ENCODE data around the gene ABCA3.

Gene ABCA3

DNA sequence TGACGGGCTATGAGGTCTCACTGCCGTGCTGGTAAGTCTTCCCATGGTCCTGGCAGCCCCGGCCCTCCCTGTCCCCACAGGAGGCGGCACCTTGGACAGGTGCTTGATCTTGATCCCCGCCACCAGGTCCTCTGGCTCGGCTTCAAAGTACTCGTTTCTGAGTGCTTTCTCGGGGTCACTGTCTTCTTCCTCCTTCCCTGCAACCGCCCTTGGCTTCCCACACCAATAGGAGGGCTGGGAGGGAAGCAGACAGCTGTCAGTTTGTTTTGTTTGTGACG, 40.7 kb downstream of the ABCA3 start:
- no peak for DNase-seq

- no peak for DNase-seq
Observed at GRCh38 chr16:2299121-2299914, 41.2 kb downstream of the ABCA3 start.

DNA sequence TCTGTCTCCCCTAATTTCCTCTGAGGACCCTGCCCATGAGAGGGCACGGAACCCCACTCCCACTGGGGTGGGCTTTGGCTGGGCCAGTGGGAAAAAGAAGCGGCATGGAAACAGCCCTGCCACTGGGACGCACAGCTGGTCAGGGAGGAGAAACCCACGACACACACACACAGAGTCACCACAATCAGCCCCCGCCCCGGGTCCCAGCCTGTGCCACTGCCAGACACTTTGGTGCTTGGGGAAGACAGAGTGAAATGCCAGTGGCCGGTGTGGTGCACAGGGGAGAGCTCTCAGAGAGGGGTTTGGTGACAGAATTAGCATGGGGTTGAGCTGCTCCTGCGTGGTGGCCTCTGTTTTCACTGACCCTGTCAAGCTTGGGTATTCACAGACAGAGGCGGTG, 41.9 kb downstream of the ABCA3 start:
- no peak for DNase-seq

GRCh38 chr16:2297506-2297860, 43.0 kb downstream of the ABCA3 start:
- no peak for DNase-seq

DNA sequence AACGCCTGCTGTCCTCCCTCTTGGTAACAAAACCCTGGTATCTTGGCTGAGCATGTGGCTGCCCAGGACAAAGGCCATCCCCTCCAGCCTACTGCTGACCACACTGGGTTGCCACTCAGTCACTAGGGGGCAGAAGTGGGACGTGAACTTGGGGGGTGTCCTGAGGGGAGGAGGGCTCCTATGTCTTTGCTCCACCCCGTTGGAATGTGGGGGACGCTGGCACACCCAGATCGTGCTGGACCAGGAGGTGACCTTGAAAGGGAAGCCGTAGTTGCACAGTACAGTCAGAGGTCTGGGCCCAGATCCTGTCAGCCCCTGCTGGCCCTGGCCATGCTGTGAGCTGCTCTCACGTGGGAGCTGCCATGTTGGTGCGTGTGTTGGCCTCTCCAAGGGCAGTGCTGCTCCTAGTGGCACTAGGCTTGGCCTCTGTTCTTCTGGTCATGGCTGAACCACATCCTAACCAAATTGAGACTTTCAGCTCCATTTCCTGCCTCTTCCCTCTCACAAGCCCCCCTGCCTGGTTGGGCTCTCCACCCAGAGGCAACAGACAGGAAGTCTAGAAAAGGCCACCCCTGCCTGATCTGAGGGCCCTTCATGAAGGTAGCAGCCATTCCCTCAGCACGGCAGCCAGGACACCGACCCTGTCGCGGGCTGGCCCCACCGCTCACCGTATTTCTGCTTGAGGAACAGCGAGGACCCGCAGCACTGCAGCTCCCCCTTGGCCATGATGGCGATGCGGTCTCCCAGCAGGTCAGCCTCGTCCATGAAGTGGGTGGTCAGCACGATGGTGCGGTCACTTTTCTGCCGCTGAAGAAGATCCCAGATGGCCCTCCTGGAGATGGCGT, 43.6 kb downstream of the ABCA3 start:
- no peak for DNase-seq

DNA sequence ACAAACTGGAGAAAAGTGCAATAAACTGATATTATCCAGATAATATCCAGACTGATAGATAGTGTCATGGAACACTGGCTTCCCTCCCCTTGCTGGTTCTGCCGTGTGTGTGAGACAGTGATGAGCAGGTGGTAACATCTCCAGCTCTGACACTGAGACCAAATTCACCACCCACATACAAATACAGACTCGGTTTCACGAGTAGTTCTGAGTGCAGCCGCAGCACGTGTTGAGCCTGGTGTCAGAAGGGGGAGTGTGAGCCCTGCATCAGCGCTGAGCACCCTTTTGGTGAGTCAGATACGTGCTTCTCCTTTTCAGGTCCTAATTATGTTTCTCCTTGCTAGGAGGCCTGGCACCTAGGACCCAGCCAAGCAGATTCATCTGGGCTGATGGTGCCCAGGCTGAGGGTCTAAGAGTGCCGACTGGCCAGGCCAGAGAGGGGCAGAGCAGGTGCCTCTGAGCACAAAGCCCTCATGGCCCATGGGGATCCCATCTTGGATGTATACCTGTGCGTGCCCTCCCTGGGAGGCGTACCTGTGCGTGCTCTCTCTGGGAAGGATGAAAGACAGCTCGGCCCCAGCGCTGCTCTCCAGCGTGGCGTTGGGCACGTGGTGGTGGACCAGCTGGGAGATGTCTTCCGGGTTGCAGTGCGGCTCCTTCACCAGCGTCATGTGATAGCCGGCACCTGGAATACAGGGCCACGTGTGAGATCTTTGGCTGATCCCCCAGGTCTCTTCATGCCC, 45.3 kb downstream of the ABCA3 start:
- no peak for DNase-seq

- no peak for DNase-seq
Observed at GRCh38 chr16:2292221-2292620, 48.3 kb downstream of the ABCA3 start.

- DNase-seq, result no peak
Observed at GRCh38 chr16:2289282-2289681, 51.2 kb downstream of the ABCA3 start.

DNA sequence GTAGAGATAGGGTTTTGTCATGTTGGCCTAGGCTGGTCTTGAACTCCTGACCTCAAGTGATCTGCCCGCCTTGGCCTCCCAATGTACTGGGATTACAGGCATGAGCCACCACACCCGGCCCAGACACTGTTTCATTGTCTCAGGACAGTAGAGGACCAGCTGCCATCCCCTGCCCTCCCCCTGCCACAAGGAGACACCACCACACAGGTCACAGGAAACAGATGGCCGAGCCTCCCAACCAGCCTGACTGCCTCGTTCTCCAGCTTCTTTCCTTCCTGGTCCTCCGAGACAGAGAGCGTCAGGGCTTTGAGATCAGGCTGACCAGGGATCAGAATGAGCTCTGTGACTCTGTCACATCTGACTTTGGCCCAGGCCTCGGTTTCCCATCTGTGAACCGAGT, 51.8 kb downstream of the ABCA3 start:
- DNase-seq, result no peak

DNA sequence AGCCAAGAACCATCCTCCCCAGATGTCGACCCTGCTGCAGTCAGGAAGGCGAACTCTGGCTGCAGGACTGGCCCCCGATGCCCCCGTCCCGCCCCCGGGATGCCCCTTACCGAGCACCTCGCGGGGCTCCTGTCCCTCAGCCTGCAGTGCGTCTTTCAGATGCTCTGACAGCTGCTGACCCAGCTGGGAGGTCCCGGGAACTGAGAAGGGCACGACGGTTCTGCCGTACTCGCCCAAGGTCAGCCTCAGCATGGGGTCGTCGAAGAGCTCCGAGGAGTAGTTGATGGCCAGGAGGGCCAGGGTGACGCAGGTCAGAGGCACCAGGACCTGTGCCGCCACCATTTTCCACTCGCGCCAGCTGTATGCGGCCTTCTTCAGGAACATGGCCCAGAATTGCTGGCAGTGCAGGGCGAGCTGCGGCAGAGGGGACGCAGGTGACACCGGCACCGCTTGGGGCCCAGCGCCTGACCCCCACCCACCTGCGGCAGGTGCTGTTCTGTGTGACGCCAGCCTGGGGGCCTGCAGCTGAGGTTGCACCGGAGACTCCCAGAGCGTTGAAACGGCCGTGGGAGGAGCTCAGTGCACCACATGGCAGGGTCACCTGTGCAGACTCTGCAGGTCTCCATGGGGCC, 52.5 kb downstream of the ABCA3 start:
- no peak for DNase-seq

DNA sequence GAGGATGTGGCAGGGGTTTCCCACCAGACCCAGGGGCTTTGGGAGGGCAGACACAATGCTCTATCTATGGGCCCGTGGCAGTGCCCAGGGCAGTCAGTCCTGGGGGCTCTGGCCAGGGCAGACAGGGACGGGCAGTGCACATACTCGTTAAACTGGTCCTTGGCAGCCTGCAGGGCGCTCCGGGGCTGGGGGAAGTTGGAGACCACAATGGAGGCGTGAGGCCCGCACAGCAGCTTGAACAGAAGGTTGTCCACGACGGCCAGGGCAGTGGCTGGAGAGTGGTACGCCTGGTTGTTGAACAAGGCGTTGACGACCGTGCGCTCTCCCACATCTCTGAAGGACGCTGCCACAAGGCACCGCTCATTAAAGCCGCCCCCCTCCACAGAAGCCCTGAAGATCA, 54.0 kb downstream of the ABCA3 start:
- DNase-seq, result no peak

GRCh38 chr16:2285731-2286191, 54.8 kb downstream of the ABCA3 start:
- no peak for DNase-seq

DNA sequence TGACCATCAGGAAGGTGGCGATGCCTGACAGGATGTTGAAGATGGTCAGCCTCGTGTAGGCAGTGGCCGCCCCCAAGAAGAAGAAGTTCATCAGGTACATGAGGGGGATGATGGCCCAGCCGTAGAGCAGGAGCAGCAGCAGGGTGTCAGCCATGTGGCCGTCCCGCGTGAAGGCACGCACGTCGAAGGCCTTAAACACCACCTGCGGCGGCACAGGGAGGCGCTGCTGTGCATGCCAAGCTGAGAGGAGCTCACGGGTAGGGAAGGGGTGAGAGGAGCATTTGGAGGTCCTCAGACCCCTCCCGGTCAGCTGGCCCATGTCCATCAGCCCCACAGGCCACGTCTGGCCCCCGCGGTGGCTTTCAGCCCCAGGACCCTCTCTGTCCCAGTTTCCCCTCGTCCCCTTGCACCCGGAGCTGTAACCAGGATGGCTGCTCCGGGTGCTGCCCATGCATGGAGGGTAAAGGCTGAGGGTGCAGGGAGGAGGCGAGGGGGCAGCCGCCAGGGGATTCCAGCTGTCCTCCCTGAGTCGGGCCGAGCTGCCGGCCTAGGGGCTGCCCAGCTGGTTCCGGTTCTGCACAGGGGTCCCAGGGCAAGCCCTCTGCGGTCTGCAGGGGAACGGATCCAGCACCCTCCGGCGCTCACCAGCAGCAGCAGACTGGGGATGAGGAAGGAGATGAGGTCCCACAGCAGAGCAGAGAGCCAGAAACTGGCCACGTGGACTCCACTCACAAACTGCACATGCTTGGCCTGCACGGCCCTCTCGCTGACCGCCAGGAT, 55.5 kb downstream of the ABCA3 start:
- DNase-seq, result no peak

GRCh38 chr16:2284001-2284770, 56.3 kb downstream of the ABCA3 start:
- no peak for DNase-seq

- no peak for DNase-seq
Observed at GRCh38 chr16:2282866-2283555, 57.5 kb downstream of the ABCA3 start.

GRCh38 chr16:2282262-2282661, 58.3 kb downstream of the ABCA3 start:
- no peak for DNase-seq

GRCh38 chr16:2280981-2281542, 59.5 kb downstream of the ABCA3 start:
- DNase-seq, result no peak

- DNase-seq, result no peak
Observed at GRCh38 chr16:2280461-2280860, 60.1 kb downstream of the ABCA3 start.

- DNase-seq, result no peak
Observed at GRCh38 chr16:2278956-2279800, 61.4 kb downstream of the ABCA3 start.

- no peak for DNase-seq
Observed at GRCh38 chr16:2278272-2278608, 62.3 kb downstream of the ABCA3 start.
